ENCODE results near the gene ULK1. TPM values are rescaled to one million over a fixed set of nuclear protein-coding genes. Genes with fewer than 3 reads are reported as not detected.

Gene ULK1
- total RNA-seq, 1 experiment from 2014 or later = 67.8 TPM

Other genes starting within 250 kb of the ULK1 start
- 59.4 to 76.3 TPM (median 63.4 TPM) in 3 replicates for gene SFSWAP, start 183.5 kb upstream of the ULK1 start, total RNA-seq (2021)
- 58.8 to 67.1 TPM (median 62.1 TPM) in 3 replicates for gene MMP17, start 66.2 kb upstream of the ULK1 start, total RNA-seq (2021)
- gene PUS1, start 34.7 kb downstream of the ULK1 start, total RNA-seq (2021) = 76.2 to 97.4 TPM (median 85.2 TPM) in 3 replicates
- gene EP400, start 55.3 kb downstream of the ULK1 start, total RNA-seq (2021) = 73.0 to 76.7 TPM (median 75.8 TPM) in 3 replicates
- 32.7 to 34.2 TPM (median 33.3 TPM) in 3 replicates for gene DDX51, start 249.7 kb downstream of the ULK1 start, total RNA-seq (2021)
- 38.0 to 41.4 TPM (median 39.6 TPM) in 3 replicates for gene NOC4L, start 249.8 kb downstream of the ULK1 start, total RNA-seq (2021)